GM12878 (cell line): ENCODE measurements around the gene COA5. TPM values are rescaled to one million over a fixed set of nuclear protein-coding genes. Genes with fewer than 3 reads are reported as not detected.

Experiments
- ATAC-seq: fragments of 200-7000 bp; cut with Tn5 transposase; 3 replicates; pipeline ENCODE4 v1.9.1; 2020; ENCODE audit warnings: mild to moderate bottlenecking, moderate library complexity
- BruUV-seq: library from RNA; stranded (reverse); fragments of 400-500 nt; replicated peaks from 2 replicates; lab custom pipeline; 2021; lab: Mats Ljungman, UMichigan
- CTCF ChIA-PET: fragments of 300-600 bp; sonication (Branson Sonifier 250); formaldehyde crosslinking; extraction: SDS; loops from one replicate; lab custom pipeline; 2021; ENCODE audit warnings: inconsistent platforms; lab: Yijun Ruan, JAX
- POLR2A ChIA-PET: fragments of 350-600 bp; formaldehyde crosslinking; extraction: SDS; loops from one replicate; lab custom pipeline; 2021; ENCODE audit warnings: inconsistent platforms; lab: Charles Lee
- RAD21 ChIA-PET: fragments of 300-600 bp; sonication (Branson Sonifier 250); formaldehyde crosslinking; loops from one replicate; lab custom pipeline; 2023; ENCODE audit warnings: antibody characterized with exemption; ENCODE audit not compliant: unreplicated experiment; lab: Charles Lee
- SMC1A ChIA-PET: fragments of 300-600 bp; sonication (Branson Sonifier 250); formaldehyde crosslinking; loops from one replicate; lab custom pipeline; 2023; ENCODE audit not compliant: unreplicated experiment, uncharacterized antibody; lab: Charles Lee
- DNase-seq: peaks from one replicate; pipeline ENCODE4 v3.0.0-alpha.2; 2011; ENCODE audit warnings: low read depth, low spot score
- FAIRE-seq: peaks from 3 replicates; lab custom pipeline; 2011; peaks lifted over from hg19 to GRCh38; lab: Jason Lieb, UNC
- H2AFZ ChIP-seq: 2 replicates; pipeline ENCODE4 v1.6.0; 2011; ENCODE audit warnings: low read depth, low read length, control low read depth; ENCODE audit not compliant: control insufficient read depth
- H3K27ac ChIP-seq: 2 replicates; pipeline ENCODE4 v1.5.1; 2011; ENCODE audit warnings: control low read depth; ENCODE audit not compliant: control insufficient read depth, insufficient read depth
- H3K27me3 ChIP-seq, 2 experiments: replicated peaks in 1 of 2; 2 replicates each; pipeline versions ENCODE4 v1.6.0 to v1.6.1; 2011; ENCODE audit warnings: low read length in 1 of 2; ENCODE audit not compliant: control insufficient read depth in 2 of 2, insufficient read depth in 2 of 2
- H3K36me3 ChIP-seq, 2 experiments: 2 replicates each; pipeline ENCODE4 v1.5.1; 2011; ENCODE audit warnings: low read length in 1 of 2; ENCODE audit not compliant: control insufficient read depth in 2 of 2, insufficient read depth in 2 of 2
- H3K4me1 ChIP-seq: 2 replicates; pipeline ENCODE4 v1.6.1; 2011; ENCODE audit warnings: mild to moderate bottlenecking, low read length, moderate library complexity, mixed read lengths; ENCODE audit not compliant: control insufficient read depth, insufficient read depth
- H3K4me2 ChIP-seq: 2 replicates; pipeline ENCODE4 v1.6.0; 2011; ENCODE audit warnings: control low read depth; ENCODE audit not compliant: control insufficient read depth, insufficient read depth
- H3K4me3 ChIP-seq: fragments of 200-600 bp; sonication (generic); 2 replicates; pipeline ENCODE4 v1.5.1; 2016
- H3K79me2 ChIP-seq: 2 replicates; pipeline ENCODE4 v1.6.0; 2011; ENCODE audit warnings: low read length; ENCODE audit not compliant: control insufficient read depth, insufficient read depth
- H3K9ac ChIP-seq: 2 replicates; pipeline ENCODE4 v1.8.0; 2011; ENCODE audit warnings: low read length, control low read depth, mixed read lengths; ENCODE audit not compliant: control insufficient read depth, insufficient read depth
- H3K9me3 ChIP-seq: replicated peaks from 3 replicates; pipeline ENCODE4 v1.5.1; 2011; ENCODE audit warnings: mild to moderate bottlenecking, low read length; ENCODE audit not compliant: control insufficient read depth, insufficient read depth
- H4K20me1 ChIP-seq: 2 replicates; pipeline ENCODE4 v1.6.0; 2011; ENCODE audit not compliant: control insufficient read depth, insufficient read depth
- CBX5 ChIP-seq: sonication (generic); IDR thresholded peaks from 2 replicates; pipeline ENCODE4 v1.6.1; 2016; ENCODE audit warnings: low read depth, moderate library complexity, mild to moderate bottlenecking, inconsistent platforms
- FOS ChIP-seq: IDR thresholded peaks from 3 replicates; pipeline ENCODE4 v1.6.1; 2011; ENCODE audit warnings: borderline replicate concordance; ENCODE audit not compliant: insufficient read length; ENCODE audit errors: extremely low read depth
- MEF2A ChIP-seq: IDR thresholded peaks from 2 replicates; pipeline ENCODE4 v1.6.1; 2011; ENCODE audit warnings: low read depth, mild to moderate bottlenecking, low read length, moderate library complexity; ENCODE audit not compliant: insufficient read depth
- RAD21 ChIP-seq: IDR thresholded peaks from 2 replicates; pipeline ENCODE4 v1.6.1; 2011; ENCODE audit warnings: mild to moderate bottlenecking, low read depth, low read length, moderate library complexity; ENCODE audit not compliant: insufficient read depth
- WGBS: methylation state at CpG from one replicate; pipeline ENCODE4 v1.1.6; 2016; ENCODE audit warnings: low lambda C conversion rate; ENCODE audit not compliant: insufficient replicate concordance, insufficient coverage; ENCODE audit errors: missing lambda C conversion rate; 5-methylcytosine and 5-hydroxymethylcytosine counted together
- in situ Hi-C: fragments of 300-500 bp; cut with MboI; formaldehyde crosslinking; loops from 9 replicates; pipeline ENCODE4 v1.14.3; 2018; ENCODE audit warnings: mixed read lengths
- intact Hi-C: fragments of 100-400 bp; cut with micrococcal nuclease; formaldehyde crosslinking; loops from one replicate; pipeline ENCODE4 v1.14.2; 2022; ENCODE audit not compliant: unreplicated experiment
- polyA plus RNA-seq, 11 experiments: library from polyadenylated mRNA; depleted of rRNA in 4 of 11; unstranded in 6 of 11; stranded (reverse) in 5 of 11; fragments of >200 nt; fragmentation: Nextera tagmentation in 4 of 11; fragmentation: Illumina TruSeq in 1 of 11; extraction: Ambion mirVana in 4 of 11; extraction: Trizol in 1 of 11; gene quantifications; 1 replicate in 1 of 11; 2 replicates in 10 of 11; pipeline versions ENCODE4 v1.2.1 to v1.2.3, GENCODE V29; 2011 to 2016; ENCODE audit warnings: inconsistent platforms in 2 of 11, missing spikeins in 2 of 11, low read depth in 1 of 11
- total RNA-seq, 4 experiments: library from RNA; depleted of rRNA in 3 of 4; stranded (reverse); fragments of >200 nt in 3 of 4; fragmentation: Illumina TruSeq in 1 of 4; extraction: Trizol in 1 of 4; gene quantifications; 2 replicates each; pipeline versions ENCODE4 v1.2.1 to v1.2.3, GENCODE V29; 2013 to 2021

Gene COA5
- total and polyA plus RNA-seq, 10 of the 15 experiments (the other 5 are each of a cell fraction or from before 2014, with no cell fraction given), result 20.7 to 63.3 (median 37.9) TPM

DNA sequence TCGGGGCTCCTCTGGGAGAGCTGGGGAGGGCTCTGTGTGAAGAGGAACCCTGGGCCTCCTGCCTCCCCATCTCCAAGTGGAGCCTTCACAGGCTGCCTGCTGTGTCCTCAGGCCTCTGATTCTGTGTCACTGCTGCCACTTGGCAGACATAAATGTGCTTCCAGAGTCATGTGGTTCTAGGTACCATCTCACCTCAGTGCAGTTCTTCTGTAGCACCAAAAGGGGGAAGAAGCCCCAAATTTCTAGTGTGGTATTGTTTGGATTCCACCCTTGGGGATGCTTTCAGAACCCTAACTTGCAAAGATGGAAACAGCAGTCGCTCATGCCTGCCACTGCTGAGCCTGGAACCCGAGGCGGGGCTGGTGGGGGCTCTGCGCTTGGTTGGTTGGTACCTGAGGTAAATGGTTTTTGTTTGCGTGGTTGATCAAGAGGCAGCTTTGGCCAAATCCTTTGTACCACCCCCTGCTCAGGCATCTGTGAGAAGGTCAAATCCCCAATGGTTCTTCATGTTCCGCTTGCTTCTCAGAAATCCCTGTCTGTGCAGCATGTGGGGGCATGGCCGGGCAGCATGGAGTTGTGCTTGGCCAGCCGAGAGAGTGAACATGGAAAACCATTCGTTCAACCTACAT lies 27.5 kb downstream of the COA5 start:
- Histone ChIP-seq H3K27me3 (no peaks in the 10 kb centered on the region), H4K20me1 (no peaks in the 10 kb centered on the region; the same call in 1 of the 2 replicates), H3K4me3 (no peak overlapping the region), H3K27ac (no peak overlapping the region), H3K36me3 (peaks cover 31 to 32% of the 10 kb centered on the region in 2 experiments), H3K9me3 (no peaks in the 10 kb centered on the region), H3K4me1 (peaks cover 8% of the 10 kb centered on the region; the same call in 1 of the 2 replicates), H3K9ac (no peak overlapping the region), H3K79me2 (no peaks in the 10 kb centered on the region), H2AFZ (no peak overlapping the region), H3K4me2 (0 out of 2 replicates have a peak overlapping the region, but pooled peaks have one; percentile 28)
- DNase-seq, result no peak
- no peak for FAIRE-seq
- intact Hi-C loops, result loop anchor here (10.0 kb wide), 1 partner anchor 484 kb away; no protein-coding TSS in a partner anchor
- SMC1A ChIA-PET, result interaction anchor here (1.4 kb wide), 1 partner anchor 168 kb away, joined by 3 read pairs; no protein-coding TSS in a partner anchor
- BruUV-seq, result no TSS peak
- CTCF ChIA-PET, result interaction anchor here (0.9 to 1.4 kb wide), 2 partner anchors 10 to 12 kb away, joined by 3 read pairs; no protein-coding TSS in a partner anchor
- TF ChIP-seq RAD21 (0 out of 2 replicates have a peak, but pooled peaks have one; percentile 4), FOS (no peak)
- RAD21 ChIA-PET, result no interaction called here
- POLR2A ChIA-PET, result no interaction called here
- in situ Hi-C loops, result no loop called here
- ATAC-seq, result peak; percentile 40; the same call in 2 of the 3 replicates
- WGBS, result 56% methylated on average over 10 of the region's 10 CpGs

DNA sequence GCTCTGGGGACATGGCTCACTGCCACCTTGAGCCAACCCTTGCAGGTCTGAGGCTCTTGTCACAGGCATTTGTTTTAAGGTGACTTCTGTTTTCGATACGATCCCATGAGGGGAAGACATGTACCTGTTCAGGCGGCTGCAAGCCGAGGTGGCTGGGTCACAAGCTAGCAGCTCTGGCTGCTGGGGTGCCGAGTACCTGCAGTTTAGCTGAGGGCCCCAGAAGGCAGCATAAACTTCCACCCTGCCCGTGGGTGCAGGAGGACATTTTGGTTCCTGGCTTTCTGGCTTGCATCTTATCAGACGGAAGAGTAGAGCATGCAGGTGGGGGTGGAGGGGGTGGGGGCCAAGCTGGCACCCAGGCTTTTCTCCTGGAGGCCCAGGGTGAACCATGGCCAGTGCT lies 28.4 kb downstream of the COA5 start:
- Histone ChIP-seq H2AFZ (no peak overlapping the region), H4K20me1 (no peaks in the 10 kb centered on the region; the same call in 1 of the 2 replicates), H3K4me2 (no peak overlapping the region), H3K9me3 (no peaks in the 10 kb centered on the region), H3K4me3 (no peak overlapping the region), H3K27me3 (no peaks in the 10 kb centered on the region), H3K79me2 (no peaks in the 10 kb centered on the region), H3K9ac (no peak overlapping the region), H3K36me3 (peaks cover 34 to 36% of the 10 kb centered on the region in 2 experiments), H3K4me1 (peaks cover 8% of the 10 kb centered on the region; the same call in 1 of the 2 replicates), H3K27ac (no peak overlapping the region)
- WGBS, result 100% methylated on average over 7 of the region's 7 CpGs
- ChIA-PET CTCF (interaction anchor here (0.9 to 1.4 kb wide), 2 partner anchors 11 to 13 kb away, joined by 3 read pairs; no protein-coding TSS in a partner anchor), RAD21 (interaction anchor here (1.0 kb wide), 1 partner anchor 27 kb away, joined by 3 read pairs; no protein-coding TSS in a partner anchor), SMC1A (interaction anchor here (1.4 kb wide), 1 partner anchor 167 kb away, joined by 3 read pairs; no protein-coding TSS in a partner anchor), POLR2A (no interaction called here)
- no peak for FAIRE-seq
- no peak for DNase-seq
- ATAC-seq, result no peak
- intact Hi-C loops, result loop anchor here (10.0 kb wide), 1 partner anchor 485 kb away; no protein-coding TSS in a partner anchor
- in situ Hi-C loops, result no loop called here
- BruUV-seq, result no TSS peak
- TF ChIP-seq CBX5 (no peak), MEF2A (no peak)
